NCI-H2107 treated with DMSO at 0.1 percent for 48 hours (cell line): Measurements from ENCODE around the gene FRMD4B.
"Not testable (repeated sequence)": the region's sequence is repeated elsewhere in the genome, so short reads cannot be mapped to it uniquely, and the experiment has no call there.

Experiments
- DNase-seq: peaks from one replicate; lab custom pipeline; 2025; ENCODE audit not compliant: unreplicated experiment; lab: John Stamatoyannopoulos, UW

The FRMD4B gene

DNA sequence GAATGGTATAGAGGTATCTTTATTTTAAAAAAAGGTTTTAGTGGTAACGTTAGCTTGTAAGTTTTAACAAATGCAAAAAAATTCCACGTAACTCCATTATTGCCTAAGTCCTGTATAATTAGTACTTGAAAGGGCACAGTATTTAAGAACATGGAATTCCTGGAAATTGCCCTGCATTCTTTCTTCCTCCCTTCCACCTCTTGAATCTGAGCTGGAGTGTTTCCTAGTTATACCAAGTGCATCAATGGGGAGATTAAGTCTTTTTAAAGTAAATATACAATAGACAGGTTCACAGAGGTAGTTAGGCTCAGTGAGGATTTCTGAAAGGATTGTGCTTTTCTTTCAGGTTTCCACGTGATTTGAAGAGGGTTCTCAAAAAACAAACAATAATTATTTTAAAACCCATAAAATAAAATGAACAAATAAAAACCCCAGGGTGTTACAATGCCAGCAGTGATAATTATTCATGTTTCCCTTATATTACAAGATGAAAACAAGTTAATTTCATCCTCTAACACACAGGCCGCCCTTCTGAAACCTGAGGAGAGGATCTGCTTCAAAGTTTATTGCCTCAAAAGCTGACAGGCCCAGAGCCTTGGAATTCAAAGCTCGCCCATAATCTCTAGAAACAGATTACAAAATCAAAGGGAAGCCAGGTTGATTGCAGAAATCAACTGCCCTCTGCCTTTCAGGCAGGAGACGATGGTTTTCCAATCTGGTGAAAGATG, 134.6 kb downstream of the FRMD4B start:
- DNase-seq, result peak; percentile 19

DNA sequence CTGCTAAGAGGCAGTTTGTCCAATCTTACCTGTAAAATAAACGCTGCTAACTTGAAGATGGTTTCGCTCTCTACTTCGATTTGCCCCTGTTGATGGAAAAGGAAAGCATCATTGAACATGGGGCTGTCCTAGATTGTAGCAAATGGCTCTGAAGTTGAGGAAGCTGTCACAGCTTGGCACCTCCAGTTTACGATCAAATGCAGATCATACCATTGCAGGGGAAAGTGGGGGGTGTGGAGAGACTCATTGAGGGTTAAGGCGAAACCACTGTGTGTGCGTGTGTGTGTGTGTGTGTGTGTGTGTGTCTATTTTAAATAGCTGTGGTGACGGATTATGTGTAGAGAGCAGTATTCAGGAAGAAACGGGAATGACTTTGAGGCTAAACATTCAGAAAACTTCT, 135.9 kb downstream of the FRMD4B start:
- no peak for DNase-seq

- DNase-seq, result no peak
Measured at GRCh38 chr3:69249001-69249400, 136.9 kb downstream of the FRMD4B start.

DNA sequence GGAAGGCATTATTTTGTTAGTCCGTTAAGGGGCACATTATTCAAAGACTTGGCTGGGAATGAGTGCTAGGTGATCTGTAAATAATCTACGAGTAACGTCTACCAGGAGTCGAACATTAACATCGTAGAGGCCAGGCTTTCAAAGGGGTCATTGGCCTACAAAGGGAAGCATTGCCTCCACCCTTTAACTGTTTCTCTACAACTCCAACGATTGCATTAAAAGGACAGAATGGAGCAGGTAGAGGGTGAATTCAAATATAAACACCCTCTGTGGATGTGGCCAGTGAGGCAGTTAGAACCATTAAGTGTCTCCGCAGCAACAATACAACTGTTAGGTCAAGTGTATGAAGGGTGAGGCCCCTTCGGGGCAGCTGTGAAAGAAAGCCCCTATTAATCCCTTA, 137.5 kb downstream of the FRMD4B start:
- DNase-seq, result no peak

- DNase-seq, result no peak
Measured at GRCh38 chr3:69246612-69247011, 139.3 kb downstream of the FRMD4B start.

DNA sequence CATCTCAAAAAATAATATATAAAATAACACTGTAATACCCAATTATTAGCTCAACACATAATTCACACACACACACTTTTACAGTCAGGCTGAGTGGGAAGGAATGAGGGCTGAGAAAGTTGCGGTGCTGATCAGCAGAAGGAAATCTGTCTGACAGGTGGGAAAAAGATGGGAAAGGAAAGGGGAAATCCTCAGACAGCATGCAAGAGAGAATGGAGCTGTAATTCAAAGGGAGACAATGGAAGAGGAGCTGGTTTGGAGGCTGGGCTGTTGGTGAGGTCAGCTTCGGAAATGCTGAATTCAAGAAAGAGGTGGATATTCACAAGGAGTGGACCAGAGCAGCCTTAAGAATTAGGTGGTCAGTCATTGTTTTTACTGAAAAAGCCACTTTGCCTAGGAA, 141.8 kb downstream of the FRMD4B start:
- no peak for DNase-seq

DNA sequence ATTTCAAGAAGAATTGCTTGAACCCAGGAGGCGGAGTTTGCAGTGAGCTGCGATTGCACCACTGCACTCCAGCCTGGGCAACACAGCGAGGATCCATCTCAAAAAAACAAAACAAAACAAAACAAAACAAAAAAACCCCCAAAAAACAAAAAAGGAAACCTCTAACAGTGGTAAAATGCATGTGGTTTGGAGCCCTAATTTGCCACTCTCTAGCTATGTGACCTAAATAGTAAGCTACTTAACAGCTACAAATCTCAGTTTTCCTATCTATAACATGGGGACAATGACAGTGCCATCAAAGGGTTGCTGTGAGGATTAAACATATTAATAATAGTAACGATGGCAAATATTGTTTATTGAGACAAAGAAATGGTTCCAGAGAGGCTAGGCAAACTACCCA, 144.1 kb downstream of the FRMD4B start:
- no peak for DNase-seq

- no peak for DNase-seq
Measured at GRCh38 chr3:69240651-69241568, 145.0 kb downstream of the FRMD4B start.

DNA sequence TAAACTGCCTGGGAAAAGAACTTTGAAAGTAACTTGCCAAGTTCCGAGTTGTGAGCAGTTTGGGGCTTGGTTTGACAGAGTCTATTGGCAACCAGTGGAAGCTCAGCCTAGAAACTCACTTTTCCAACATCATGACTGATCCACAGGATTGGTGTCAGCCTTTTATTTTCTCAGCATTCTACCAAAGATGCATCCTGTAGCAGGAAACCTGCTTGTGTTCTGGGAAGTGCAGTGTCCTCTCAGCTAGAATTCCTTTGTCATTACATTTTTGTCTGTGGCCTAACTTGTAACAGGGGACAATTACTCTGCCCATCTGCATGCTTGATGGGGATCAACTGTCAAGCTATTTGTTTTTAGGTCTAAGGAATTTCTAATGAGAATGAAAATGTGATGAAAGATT, 146.8 kb downstream of the FRMD4B start:
- no peak for DNase-seq

DNA sequence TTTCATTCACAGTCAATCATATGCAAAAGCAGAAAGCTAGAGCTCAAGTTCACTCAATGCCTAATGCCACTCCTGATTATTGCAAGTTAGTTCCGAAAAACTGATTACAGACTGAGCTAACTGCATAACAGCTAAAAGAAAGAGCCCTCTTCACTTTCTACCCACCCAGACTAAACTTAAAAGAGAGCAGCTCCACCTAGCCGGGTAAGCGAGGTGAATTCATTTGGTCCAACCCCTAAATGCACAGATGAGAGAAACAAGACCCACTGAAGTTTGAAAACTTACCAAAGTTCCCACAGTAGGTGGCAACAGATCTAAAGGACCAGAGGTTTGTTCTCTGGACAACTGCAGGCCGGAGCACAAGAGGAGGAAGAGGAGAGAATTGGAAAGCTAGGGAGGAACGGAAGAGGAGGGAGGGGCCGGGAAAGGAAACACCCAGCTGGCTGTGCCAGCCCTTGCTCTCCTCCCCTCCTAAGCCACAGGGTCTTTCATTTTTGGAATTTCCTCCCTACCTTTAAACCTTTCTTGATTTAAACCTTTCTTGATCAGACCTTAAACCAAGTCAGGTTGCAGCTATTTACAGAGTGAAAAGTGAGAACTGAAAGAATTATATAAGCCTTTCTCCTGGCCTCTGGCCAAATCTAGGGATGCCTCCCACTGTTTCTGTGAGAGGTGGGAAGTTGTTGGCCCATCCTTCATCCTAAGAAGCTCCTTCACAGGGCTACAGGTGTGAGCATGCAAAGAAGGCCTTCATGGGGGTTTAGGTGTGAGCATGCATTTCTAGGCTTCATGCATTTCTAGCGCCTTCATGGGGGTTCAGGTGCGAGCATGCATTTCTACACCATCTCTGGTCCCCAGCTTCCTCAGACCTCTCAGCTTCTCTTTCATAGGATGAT, 148.8 kb downstream of the FRMD4B start:
- DNase-seq, result no peak

DNA sequence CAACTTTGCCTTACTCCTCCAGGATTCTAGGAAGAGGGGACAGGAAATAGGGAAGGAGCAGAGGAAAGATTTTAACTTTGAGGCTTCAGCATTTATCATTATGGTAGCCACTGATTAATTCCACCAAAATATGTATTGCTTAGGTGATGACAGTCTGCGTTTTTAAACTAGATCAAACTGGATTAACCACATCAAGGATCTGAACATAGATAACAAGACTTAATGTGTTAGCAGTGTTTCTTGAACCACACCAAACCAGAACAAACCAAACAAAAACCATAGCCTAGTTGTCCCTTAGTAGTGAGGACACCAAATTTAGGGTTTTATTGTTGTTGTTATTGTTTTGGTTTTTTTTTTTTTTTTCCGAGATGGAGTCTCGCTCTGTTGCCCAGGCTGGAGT, 150.0 kb downstream of the FRMD4B start:
- DNase-seq, result no peak

GRCh38 chr3:69235227-69235626, 150.7 kb downstream of the FRMD4B start:
- not testable (repeated sequence) for DNase-seq

- DNase-seq, result peak; percentile 68
Measured at GRCh38 chr3:69232482-69232881, 153.4 kb downstream of the FRMD4B start.

DNA sequence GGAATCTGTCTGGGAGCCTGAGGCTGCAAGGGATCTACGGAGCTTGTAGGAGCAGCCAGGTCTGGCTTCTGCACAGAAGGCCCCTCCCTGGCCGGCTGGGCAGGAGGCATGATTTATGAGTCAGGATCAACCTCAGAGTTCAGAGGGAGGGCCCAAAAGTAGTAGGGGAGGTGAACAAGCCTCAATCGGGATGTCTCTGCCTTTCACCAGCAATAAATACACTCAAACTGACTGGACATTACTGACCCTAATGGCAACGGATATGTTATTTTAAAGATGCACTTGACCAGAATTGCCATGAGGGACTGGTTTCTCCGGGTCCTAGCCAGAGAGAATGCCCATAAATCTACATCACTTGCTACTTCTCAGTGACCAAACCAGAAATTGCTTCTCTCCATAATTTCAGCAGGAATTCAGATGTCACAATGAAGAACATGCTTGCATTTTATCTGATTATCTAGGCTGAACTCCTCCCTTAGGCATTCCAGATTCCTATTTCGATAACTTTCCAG, 153.9 kb downstream of the FRMD4B start:
- DNase-seq, result no peak

DNA sequence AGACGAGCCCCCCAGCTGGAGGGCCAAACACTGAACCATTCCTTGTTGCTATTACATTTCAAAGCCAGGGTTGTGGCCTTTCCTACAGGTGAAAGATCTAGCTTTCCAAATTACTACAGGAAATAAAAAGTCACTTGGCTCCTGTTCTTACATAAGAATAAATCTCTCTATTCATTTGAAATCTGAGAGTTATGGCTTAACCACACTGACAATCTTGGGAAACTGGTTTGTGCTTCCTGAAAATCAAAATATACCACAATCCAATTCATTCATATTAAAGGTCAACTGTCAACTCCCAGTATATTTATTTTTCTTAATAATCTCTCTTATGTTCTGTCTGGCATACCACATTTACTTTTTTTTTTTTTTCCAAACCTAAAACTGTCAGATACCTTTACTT, 159.8 kb downstream of the FRMD4B start:
- peak; percentile 15 for DNase-seq

DNA sequence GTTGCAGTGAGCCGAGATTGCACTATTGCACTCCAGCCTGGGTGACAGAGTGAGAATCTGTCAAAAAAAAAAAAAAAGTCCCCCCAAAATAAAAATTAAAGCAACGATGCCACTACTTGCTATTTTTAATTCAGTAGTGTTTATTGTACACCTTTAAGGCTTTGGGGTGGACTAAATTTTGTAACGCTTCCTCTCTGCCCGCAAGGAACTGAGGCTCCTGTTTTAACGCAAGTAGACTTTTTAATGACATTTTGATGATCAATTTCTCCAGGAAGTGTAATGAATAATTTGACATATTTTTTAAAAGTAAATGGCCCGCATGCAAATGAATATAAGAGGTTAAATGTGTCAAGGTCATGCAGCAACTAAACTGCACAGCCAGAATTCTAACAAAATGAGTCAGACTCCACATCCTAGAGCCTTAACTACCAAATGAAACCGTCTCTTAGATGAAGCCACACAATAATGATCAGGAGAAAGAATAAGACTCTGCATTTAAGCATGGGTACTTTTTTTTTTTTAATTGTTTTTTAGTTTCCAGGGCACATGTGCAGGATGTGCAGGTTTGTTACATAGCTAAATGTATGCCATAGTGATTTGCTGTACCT, 166.7 kb downstream of the FRMD4B start:
- DNase-seq, result no peak

GRCh38 chr3:69218079-69218478, 167.8 kb downstream of the FRMD4B start:
- DNase-seq, result no peak

GRCh38 chr3:69216981-69217380, 168.9 kb downstream of the FRMD4B start:
- DNase-seq, result no peak

GRCh38 chr3:69214241-69214640, 171.6 kb downstream of the FRMD4B start:
- no peak for DNase-seq

DNA sequence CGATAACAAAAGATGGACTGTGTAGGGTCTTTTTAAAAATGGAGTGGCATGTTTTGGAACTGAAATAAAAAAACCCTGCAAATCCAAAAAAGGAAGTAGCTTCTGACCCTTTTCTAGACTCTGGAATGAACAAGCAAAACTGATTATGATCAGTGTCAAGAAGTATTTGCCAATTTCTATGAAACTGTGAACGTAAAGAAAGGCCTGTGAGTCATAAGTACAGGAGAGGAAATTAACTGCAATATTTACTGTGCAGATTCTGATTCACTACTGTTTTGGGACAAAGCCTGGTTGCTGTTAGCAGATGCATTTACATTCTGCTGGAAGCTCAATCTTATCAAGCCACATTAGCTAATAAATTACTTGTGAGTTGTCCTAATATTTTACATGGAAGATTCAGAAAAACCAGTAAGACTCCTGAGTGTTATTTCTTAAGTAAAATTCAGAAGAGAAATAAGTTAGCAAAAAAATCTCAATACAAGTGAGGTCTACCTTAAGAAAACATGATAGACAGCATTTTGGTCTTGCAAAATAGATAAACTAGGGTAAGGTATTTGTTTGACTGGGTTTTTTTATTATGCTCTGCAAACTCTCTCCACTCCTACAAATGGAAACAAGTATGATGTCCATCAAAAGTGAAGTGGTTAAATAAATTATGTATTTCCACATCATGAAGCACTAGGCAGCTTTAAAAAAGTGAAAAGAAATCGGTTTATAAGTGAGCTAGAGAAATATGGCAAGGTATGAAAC, 173.3 kb downstream of the FRMD4B start:
- DNase-seq, result no peak
